OCI-LY7 (cell line): ENCODE measurements around the gene DUOXA2. TPM values are rescaled to one million over a fixed set of nuclear protein-coding genes. Genes with fewer than 3 reads are reported as not detected.

Experiments
- BruUV-seq: library from RNA; stranded (reverse); fragments of 400-500 nt; replicated peaks from 2 replicates; lab custom pipeline; 2021; lab: Mats Ljungman, UMichigan
- CTCF ChIA-PET: fragments of 300-600 bp; sonication (Branson Sonifier 250); formaldehyde crosslinking; loops from one replicate; lab custom pipeline; 2022; ENCODE audit warnings: antibody characterized with exemption; ENCODE audit not compliant: unreplicated experiment; lab: Charles Lee
- POLR2A ChIA-PET: fragments of 300-600 bp; sonication (Branson Sonifier 250); formaldehyde crosslinking; loops from one replicate; lab custom pipeline; 2022; ENCODE audit warnings: antibody characterized with exemption; lab: Charles Lee
- DNase-seq: peaks from one replicate; pipeline ENCODE4 v3.0.0-alpha.2; 2015; ENCODE audit warnings: low spot score
- H2AFZ ChIP-seq: fragments of 200-600 bp; sonication (generic), shearing (Covaris generic); 2 replicates; pipeline ENCODE4 v1.6.1; 2014; ENCODE audit warnings: mild to moderate bottlenecking, antibody characterized with exemption, low read length, moderate library complexity
- H3K27ac ChIP-seq: fragments of 200-600 bp; sonication (generic); 2 replicates; pipeline ENCODE4 v1.5.1; 2014; ENCODE audit warnings: mixed run types, low read depth, mild to moderate bottlenecking, moderate library complexity, low read length, inconsistent platforms; ENCODE audit not compliant: poor library complexity, severe bottlenecking
- H3K36me3 ChIP-seq: fragments of 200-600 bp; sonication (generic); 2 replicates; pipeline ENCODE4 v1.6.1; 2014; ENCODE audit warnings: mild to moderate bottlenecking, antibody characterized with exemption, low read length, moderate library complexity, mixed read lengths; ENCODE audit not compliant: insufficient read depth
- H3K4me1 ChIP-seq: fragments of 200-600 bp; sonication (generic); 2 replicates; pipeline ENCODE4 v1.5.1; 2014; ENCODE audit warnings: mild to moderate bottlenecking, low read length; ENCODE audit not compliant: insufficient read depth, poor library complexity, severe bottlenecking
- H3K4me2 ChIP-seq: fragments of 200-600 bp; sonication (generic); 2 replicates; pipeline ENCODE4 v1.6.1; 2014; ENCODE audit warnings: mild to moderate bottlenecking, low read length
- H3K4me3 ChIP-seq: fragments of 200-600 bp; sonication (generic); 2 replicates; pipeline ENCODE4 v1.5.1; 2014; ENCODE audit warnings: mild to moderate bottlenecking, low read depth, low read length; ENCODE audit not compliant: poor library complexity, severe bottlenecking
- H3K79me2 ChIP-seq: fragments of 200-600 bp; sonication (generic); 2 replicates; pipeline ENCODE4 v1.6.1; 2016; ENCODE audit warnings: low read depth, mild to moderate bottlenecking, low read length, moderate library complexity, mixed read lengths; ENCODE audit not compliant: insufficient read depth
- H3K9me2 ChIP-seq: fragments of 200-600 bp; sonication (generic); 2 replicates; pipeline ENCODE4 v1.6.1; 2016; ENCODE audit warnings: mild to moderate bottlenecking, low read length, mixed read lengths; ENCODE audit not compliant: insufficient read depth
- H3K9me3 ChIP-seq: fragments of 200-600 bp; sonication (generic); 2 replicates; pipeline ENCODE4 v1.6.1; 2014; ENCODE audit warnings: mild to moderate bottlenecking, mixed run types, low read length, mixed read lengths
- H4K20me1 ChIP-seq: fragments of 200-600 bp; sonication (generic); 2 replicates; pipeline ENCODE4 v1.6.1; 2014; ENCODE audit warnings: mild to moderate bottlenecking, antibody characterized with exemption, low read length, moderate library complexity, mixed read lengths; ENCODE audit not compliant: insufficient read depth
- CTCF ChIP-seq: fragments of 200-600 bp; sonication (generic); conservative IDR thresholded peaks from 2 replicates; pipeline ENCODE4 v1.5.1; 2014; ENCODE audit warnings: mild to moderate bottlenecking, antibody characterized with exemption, low read length, moderate library complexity, mixed read lengths
- EZH2phosphoT487 ChIP-seq: fragments of 200-600 bp; sonication (generic); IDR thresholded peaks from 2 replicates; pipeline ENCODE4 v1.6.1; 2018; ENCODE audit warnings: low read depth, borderline replicate concordance, mild to moderate bottlenecking, mixed run types, antibody characterized with exemption, low read length, moderate library complexity, mixed read lengths
- intact Hi-C: fragments of 100-400 bp; cut with micrococcal nuclease; formaldehyde crosslinking; loops from one replicate; pipeline ENCODE4 v1.10.0; 2022; ENCODE audit not compliant: unreplicated experiment
- total RNA-seq, 2 experiments: library from RNA; depleted of rRNA in 1 of 2; stranded (reverse); fragments of >200 nt in 1 of 2; shearing (Covaris generic) in 1 of 2; gene quantifications; 2 replicates each; pipeline ENCODE4 v1.2.3, GENCODE V29; 2014 to 2022

DUOXA2 gene
- total RNA-seq, 2 experiments from 2014 or later = not detected

- TF ChIP-seq EZH2phosphoT487 (no peak), CTCF (no peak)
- CTCF ChIA-PET = no interaction called here
Measured at GRCh38 chr15:45143946-45144345, 29.8 kb downstream of the DUOXA2 start.

GRCh38 chr15:45144775-45145174, 30.6 kb downstream of the DUOXA2 start:
- H3K79me2 ChIP-seq = no peaks in the 10 kb centered on the region
- DNase-seq = no peak
- no TSS peak for BruUV-seq
- no peaks in the 10 kb centered on the region for H3K36me3 ChIP-seq
- no peak overlapping the region for H3K4me2 ChIP-seq
- H2AFZ ChIP-seq = no peak overlapping the region
- no peaks in the 10 kb centered on the region for H4K20me1 ChIP-seq
- POLR2A ChIA-PET = no interaction called here
- no peak overlapping the region for H3K4me3 ChIP-seq
- intact Hi-C loops = no loop called here
- H3K9me3 ChIP-seq = no peaks in the 10 kb centered on the region
- CTCF ChIA-PET = no interaction called here
- no peak overlapping the region for H3K27ac ChIP-seq
- TF ChIP-seq EZH2phosphoT487 (no peak), CTCF (no peak)
- H3K4me1 ChIP-seq = no peaks in the 10 kb centered on the region
- H3K9me2 ChIP-seq = no peaks in the 10 kb centered on the region

More at GRCh38 chr15:45143946-45144345, 29.8 kb downstream of the DUOXA2 start:
- POLR2A ChIA-PET = no interaction called here
- H3K36me3 ChIP-seq = no peaks in the 10 kb centered on the region
- H4K20me1 ChIP-seq = no peaks in the 10 kb centered on the region
- intact Hi-C loops = no loop called here
- no peak overlapping the region for H2AFZ ChIP-seq
- no peak overlapping the region for H3K4me3 ChIP-seq
- no peaks in the 10 kb centered on the region for H3K9me2 ChIP-seq
- no peak overlapping the region for H3K4me2 ChIP-seq
- H3K4me1 ChIP-seq = no peaks in the 10 kb centered on the region
- H3K79me2 ChIP-seq = no peaks in the 10 kb centered on the region
- H3K27ac ChIP-seq = no peak overlapping the region
- no TSS peak for BruUV-seq
- H3K9me3 ChIP-seq = no peaks in the 10 kb centered on the region
- DNase-seq = no peak

GRCh38 chr15:45146405-45146804, 32.3 kb downstream of the DUOXA2 start:
- Histone ChIP-seq H3K79me2 (no peaks in the 10 kb centered on the region), H2AFZ (no peak overlapping the region), H3K9me3 (no peaks in the 10 kb centered on the region), H3K36me3 (no peaks in the 10 kb centered on the region), H3K4me1 (no peaks in the 10 kb centered on the region), H3K4me2 (no peak overlapping the region), H4K20me1 (no peaks in the 10 kb centered on the region), H3K27ac (no peak overlapping the region), H3K9me2 (no peaks in the 10 kb centered on the region), H3K4me3 (no peak overlapping the region)
- intact Hi-C loops = no loop called here
- TF ChIP-seq CTCF (no peak), EZH2phosphoT487 (no peak)
- no peak for DNase-seq
- no TSS peak for BruUV-seq
- ChIA-PET POLR2A (no interaction called here), CTCF (no interaction called here)
